ENCODE measurements around the gene DLL3. TPM values are rescaled to one million over a fixed set of nuclear protein-coding genes. Genes with fewer than 3 reads are reported as not detected.

Gene DLL3
- total and polyA plus RNA-seq, 10 of the 15 experiments (the other 5 are each of a cell fraction or from before 2014, with no cell fraction given): 0.18 to 2.0 (median 0.95) TPM

- peak; percentile 72 for TF ChIP-seq IKZF1 (conservative IDR thresholded peaks at IDR 0.05)
- TF ChIP-seq ATF2 (IDR thresholded peaks at IDR 0.05; ENCODE audit: low read length): no peak
- TF ChIP-seq BCLAF1 (IDR thresholded peaks at IDR 0.05): no peak
- no peak for TF ChIP-seq RBBP5 (conservative IDR thresholded peaks at IDR 0.05)
- TF ChIP-seq BHLHE40 (IDR thresholded peaks at IDR 0.05; ENCODE audit: borderline replicate concordance in 1 of 2, low read depth in 2 of 2, low read length in 1 of 2): peak; percentile 62 to 91; a peak in 3 of 4 replicates
- TF ChIP-seq BACH1 (IDR thresholded peaks at IDR 0.05; ENCODE audit: borderline replicate concordance): peak; percentile 78
- peak; percentile 46; the same call in 1 of the 2 replicates for TF ChIP-seq RB1 (IDR thresholded peaks at IDR 0.05; ENCODE audit: borderline replicate concordance)
- TF ChIP-seq NKRF (conservative IDR thresholded peaks at IDR 0.05): 0 out of 2 replicates have a peak, but pooled peaks have one; percentile 26
- 0 out of 2 replicates have a peak, but pooled peaks have one; percentile 34 for TF ChIP-seq ZNF24 (IDR thresholded peaks at IDR 0.05)
- TF ChIP-seq SRF (IDR thresholded peaks at IDR 0.05; ENCODE audit: low read depth in 2 of 2, low read length in 2 of 2): no peak
- TF ChIP-seq HDAC2 (IDR thresholded peaks at IDR 0.05): no peak
- no peak for TF ChIP-seq YBX1 (IDR thresholded peaks at IDR 0.05)
- TF ChIP-seq NR2F1 (conservative IDR thresholded peaks at IDR 0.05): no peak
- peak; percentile 88 for TF ChIP-seq GATAD2B (conservative IDR thresholded peaks at IDR 0.05; ENCODE audit: low read depth)
- peak; percentile 39 for TF ChIP-seq NRF1 (conservative IDR thresholded peaks at IDR 0.05; ENCODE audit: low read depth, low read length)
- TF ChIP-seq CBFB (IDR thresholded peaks at IDR 0.05; ENCODE audit: low read depth): no peak
- TF ChIP-seq DPF2 (IDR thresholded peaks at IDR 0.05): peak; percentile 66; the same call in 1 of the 2 replicates
- 0 out of 2 replicates have a peak, but pooled peaks have one; percentile 33 for TF ChIP-seq STAT1 (conservative IDR thresholded peaks at IDR 0.05)
- TF ChIP-seq NFIC (IDR thresholded peaks at IDR 0.05; ENCODE audit: low read depth, low read length): no peak
- no peak for TF ChIP-seq IKZF2 (IDR thresholded peaks at IDR 0.05)
- no peak for TF ChIP-seq MEF2B (IDR thresholded peaks at IDR 0.05; ENCODE audit: partially characterized antibody, poor library complexity, severe bottlenecking)
- no peak for TF ChIP-seq E2F8 (IDR thresholded peaks at IDR 0.05; ENCODE audit: low read depth, partially characterized antibody)
Observed at GRCh38 chr19:39502640-39503417, 4.1 kb downstream of the DLL3 start (continued).
